Measurements from ENCODE around the gene GABBR2. TPM values are rescaled to one million over a fixed set of nuclear protein-coding genes. Genes with fewer than 3 reads are reported as not detected.

Gene GABBR2
- polyA plus RNA-seq, 1 of the 3 experiments (the other 2 are of a cell fraction), result not detected

DNA sequence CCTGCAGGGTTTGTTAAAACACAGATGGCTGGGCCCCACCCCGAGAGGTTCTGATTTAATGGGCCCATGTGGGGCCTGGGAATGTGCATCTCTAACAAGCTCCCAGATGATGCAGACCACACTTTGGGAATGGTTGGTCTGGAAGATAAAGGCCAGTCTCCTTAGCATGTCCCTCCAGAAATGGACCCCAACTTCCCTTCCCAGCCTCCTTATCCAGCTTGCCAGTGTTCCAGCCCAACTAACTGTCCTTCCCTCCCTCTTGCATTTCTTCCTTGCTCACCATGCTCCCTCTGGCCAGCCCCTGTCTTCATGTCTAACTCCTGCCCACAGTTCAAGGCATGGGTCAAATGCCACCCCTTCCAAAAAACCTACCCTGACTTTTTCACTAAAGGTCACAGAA, 257.2 kb downstream of the GABBR2 start:
- Histone ChIP-seq H3K9me3 (no peaks in the 10 kb centered on the region), H3F3A (replicated peaks; ENCODE audit: insufficient read depth) (no peaks in the 10 kb centered on the region), H3K36me3 (replicated peaks in 1 of 2; ENCODE audit: control insufficient read depth in 1 of 2, insufficient read depth in 2 of 2, low read length in 1 of 2) (no peaks in the 10 kb centered on the region), H3K79me2 (ENCODE audit: insufficient read depth) (no peaks in the 10 kb centered on the region), H3K4me3 (ENCODE audit: low read depth in 2 of 2, low read length in 1 of 2) (no peak overlapping the region), H2AFZ (ENCODE audit: low read depth) (no peak overlapping the region), H3K4me1 (ENCODE audit: control insufficient read depth in 1 of 2, insufficient read depth in 2 of 2, low read depth in 1 of 2, low read length in 1 of 2) (no peaks in the 10 kb centered on the region; a peak in 1 of 4 replicates), H3K27ac (ENCODE audit: low read depth in 2 of 2, low read length in 1 of 2) (no peak overlapping the region), H3K27me3 (ENCODE audit: insufficient read depth) (no peaks in the 10 kb centered on the region), H3K9me2 (no peaks in the 10 kb centered on the region), H3K4me2 (no peak overlapping the region), H4K20me1 (ENCODE audit: insufficient read depth) (no peaks in the 10 kb centered on the region), H3K9ac (no peak overlapping the region)
- 0% methylated on average over 1 of the region's 1 CpG for WGBS (ENCODE audit: low lambda C conversion rate)
- POLR2A ChIA-PET, result no interaction called here
- no peak for DNase-seq
- CTCF ChIA-PET, result no interaction called here
- no peak for TF ChIP-seq SIN3A (IDR thresholded peaks at IDR 0.05; ENCODE audit: borderline replicate concordance, low read depth, low read length)
- TF ChIP-seq, protein P1, sequence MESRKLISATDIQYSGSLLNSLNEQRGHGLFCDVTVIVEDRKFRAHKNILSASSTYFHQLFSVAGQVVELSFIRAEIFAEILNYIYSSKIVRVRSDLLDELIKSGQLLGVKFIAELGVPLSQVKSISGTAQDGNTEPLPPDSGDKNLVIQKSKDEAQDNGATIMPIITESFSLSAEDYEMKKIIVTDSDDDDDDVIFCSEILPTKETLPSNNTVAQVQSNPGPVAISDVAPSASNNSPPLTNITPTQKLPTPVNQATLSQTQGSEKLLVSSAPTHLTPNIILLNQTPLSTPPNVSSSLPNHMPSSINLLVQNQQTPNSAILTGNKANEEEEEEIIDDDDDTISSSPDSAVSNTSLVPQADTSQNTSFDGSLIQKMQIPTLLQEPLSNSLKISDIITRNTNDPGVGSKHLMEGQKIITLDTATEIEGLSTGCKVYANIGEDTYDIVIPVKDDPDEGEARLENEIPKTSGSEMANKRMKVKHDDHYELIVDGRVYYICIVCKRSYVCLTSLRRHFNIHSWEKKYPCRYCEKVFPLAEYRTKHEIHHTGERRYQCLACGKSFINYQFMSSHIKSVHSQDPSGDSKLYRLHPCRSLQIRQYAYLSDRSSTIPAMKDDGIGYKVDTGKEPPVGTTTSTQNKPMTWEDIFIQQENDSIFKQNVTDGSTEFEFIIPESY (IDR thresholded peaks at IDR 0.05; ENCODE audit: borderline replicate concordance, low read depth), result no peak
- TF ChIP-seq EZH2phosphoT487 (IDR thresholded peaks at IDR 0.05; ENCODE audit: borderline replicate concordance, low read depth), result no peak
- no peak for TF ChIP-seq CHD2 (IDR thresholded peaks at IDR 0.05; ENCODE audit: low read length, partially characterized antibody)
- TF ChIP-seq RFX5 (IDR thresholded peaks at IDR 0.05; ENCODE audit: low read length), result no peak

- no peak for TF ChIP-seq TCF12 (IDR thresholded peaks at IDR 0.05)
- TF ChIP-seq SMC3 (IDR thresholded peaks at IDR 0.05; ENCODE audit: low read depth, low read length), result no peak
- no peak for TF ChIP-seq RFX5 (IDR thresholded peaks at IDR 0.05; ENCODE audit: low read length)
- no peak for TF ChIP-seq FOXJ3 (CRISPR knock-in tag; IDR thresholded peaks at IDR 0.05)
- no peak for TF ChIP-seq TEAD4 (IDR thresholded peaks at IDR 0.05; ENCODE audit: borderline replicate concordance, insufficient read depth)
- TF ChIP-seq EZH2phosphoT487 (IDR thresholded peaks at IDR 0.05; ENCODE audit: borderline replicate concordance, low read depth), result no peak
- no peak for TF ChIP-seq POLR2AphosphoS5 (IDR thresholded peaks at IDR 0.05; ENCODE audit: low read depth, low read length)
- TF ChIP-seq GATA2 (CRISPR knock-in tag; IDR thresholded peaks at IDR 0.05), result no peak
- no peak for TF ChIP-seq RCOR1 (IDR thresholded peaks at IDR 0.05; ENCODE audit: low read length)
- TF ChIP-seq, protein P2, sequence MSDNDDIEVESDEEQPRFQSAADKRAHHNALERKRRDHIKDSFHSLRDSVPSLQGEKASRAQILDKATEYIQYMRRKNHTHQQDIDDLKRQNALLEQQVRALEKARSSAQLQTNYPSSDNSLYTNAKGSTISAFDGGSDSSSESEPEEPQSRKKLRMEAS (IDR thresholded peaks at IDR 0.05; ENCODE audit: low read depth), result no peak
- no peak for TF ChIP-seq JUND (IDR thresholded peaks at IDR 0.05)
- TF ChIP-seq, protein P1 (IDR thresholded peaks at IDR 0.05; ENCODE audit: borderline replicate concordance, low read depth), result no peak
- no peak for TF ChIP-seq ELF1 (IDR thresholded peaks at IDR 0.05)
- TF ChIP-seq, protein P3, sequence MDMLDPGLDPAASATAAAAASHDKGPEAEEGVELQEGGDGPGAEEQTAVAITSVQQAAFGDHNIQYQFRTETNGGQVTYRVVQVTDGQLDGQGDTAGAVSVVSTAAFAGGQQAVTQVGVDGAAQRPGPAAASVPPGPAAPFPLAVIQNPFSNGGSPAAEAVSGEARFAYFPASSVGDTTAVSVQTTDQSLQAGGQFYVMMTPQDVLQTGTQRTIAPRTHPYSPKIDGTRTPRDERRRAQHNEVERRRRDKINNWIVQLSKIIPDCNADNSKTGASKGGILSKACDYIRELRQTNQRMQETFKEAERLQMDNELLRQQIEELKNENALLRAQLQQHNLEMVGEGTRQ (IDR thresholded peaks at IDR 0.05; ENCODE audit: borderline replicate concordance, low read depth, low read length), result no peak
- H3K9ac ChIP-seq, result no peak overlapping the region
- H3K27ac ChIP-seq (ENCODE audit: low read depth in 2 of 2, low read length in 1 of 2), result no peak overlapping the region
- WGBS (ENCODE audit: low lambda C conversion rate), result 8% methylated on average over 2 of the region's 2 CpGs
- no peak overlapping the region for H3K4me2 ChIP-seq
- H3K4me3 ChIP-seq (ENCODE audit: low read depth in 2 of 2, low read length in 1 of 2), result no peak overlapping the region
- H3K4me1 ChIP-seq (ENCODE audit: control insufficient read depth in 1 of 2, insufficient read depth in 2 of 2, low read depth in 1 of 2, low read length in 1 of 2), result no peaks in the 10 kb centered on the region; a peak in 1 of 4 replicates
- no peak overlapping the region for H2AFZ ChIP-seq (ENCODE audit: low read depth)
- ChIA-PET CTCF (interaction anchor here (1.6 kb wide), 1 partner anchor 41 kb away, joined by 5 read pairs; no protein-coding TSS in a partner anchor), POLR2A (no interaction called here)
- no peaks in the 10 kb centered on the region for H3K9me2 ChIP-seq
- no peaks in the 10 kb centered on the region for H3K79me2 ChIP-seq (ENCODE audit: insufficient read depth)
- H3K27me3 ChIP-seq (ENCODE audit: insufficient read depth), result no peaks in the 10 kb centered on the region; the same call in 1 of the 2 replicates
- no peaks in the 10 kb centered on the region for H3K36me3 ChIP-seq (replicated peaks in 1 of 2; ENCODE audit: control insufficient read depth in 1 of 2, insufficient read depth in 2 of 2, low read length in 1 of 2)
- no peaks in the 10 kb centered on the region for H3K9me3 ChIP-seq
- DNase-seq, result no peak
- no peaks in the 10 kb centered on the region for H4K20me1 ChIP-seq (ENCODE audit: insufficient read depth)
- no peaks in the 10 kb centered on the region for H3F3A ChIP-seq (replicated peaks; ENCODE audit: insufficient read depth)
These were observed 258.2 kb downstream of the GABBR2 start for GRCh38 chr9:98450496-98450895.
